H1 (cell line): ENCODE results near the gene MYOCD. TPM values are rescaled to one million over a fixed set of nuclear protein-coding genes. Genes with fewer than 3 reads are reported as not detected.

Experiments used
- polyA plus RNA-seq, 7 experiments: library from polyadenylated mRNA; depleted of rRNA in 3 of 7; stranded (reverse) in 5 of 7; unstranded in 2 of 7; fragments of >200 nt in 5 of 7; fragments of 200-250 nt in 2 of 7; gene quantifications; 1 replicate in 5 of 7; 2 replicates in 1 of 7; 4 replicates in 1 of 7; pipeline versions ENCODE4 v1.2.1 to v1.2.3, GENCODE V29; 2011 to 2013; ENCODE audit warnings: missing spikeins in 2 of 7, mixed read lengths in 2 of 7
- total RNA-seq: library from RNA; stranded (reverse); fragmentation: NEBNext Ultra II Directional; extraction: Animal tissue kit (Norgen Biotek cat#: 25700); gene quantifications from 2 replicates; pipeline ENCODE4 v1.2.1, GENCODE V29; 2021

The MYOCD gene
- total and polyA plus RNA-seq, 2 of the 8 experiments (the other 6 are each of a cell fraction or from before 2014, with no cell fraction given), result 0.30 to 4.9 TPM

Other genes starting within 250 kb of the MYOCD start
- 22.2 TPM in 2 replicates for gene ARHGAP44, start 123.6 kb downstream of the MYOCD start, total RNA-seq
- gene ARHGAP44, start 123.6 kb downstream of the MYOCD start, polyA plus RNA-seq (2011; rRNA removed), result 6.2 and 9.0 TPM in 2 replicates